MCF 10A (cell line): ENCODE results near the gene GPR75. TPM values are rescaled to one million over a fixed set of nuclear protein-coding genes. Genes with fewer than 3 reads are reported as not detected.

Experiments
- BruUV-seq: library from RNA; stranded (reverse); fragments of 400-500 nt; replicated peaks from 2 replicates; lab custom pipeline; 2021; lab: Mats Ljungman, UMichigan
- CTCF ChIA-PET: fragments of 300-600 bp; sonication (Branson Sonifier 250); formaldehyde crosslinking; extraction: SDS; loops from one replicate; lab custom pipeline; 2021; ENCODE audit warnings: antibody characterized with exemption, inconsistent platforms; lab: Yijun Ruan, JAX
- POLR2A ChIA-PET: fragments of 300-600, 350-650 bp; sonication (Branson Sonifier 250); formaldehyde crosslinking; extraction: SDS; loops from one replicate; lab custom pipeline; 2020; ENCODE audit warnings: antibody characterized with exemption, inconsistent platforms; lab: Yijun Ruan, JAX
- DNase-seq: peaks from one replicate; pipeline ENCODE4 v3.0.0-alpha.2; 2018; ENCODE audit not compliant: unreplicated experiment
- H3K27ac Mint-ChIP-seq: one replicate; pipeline ENCODE4 v1.8.0; 2022; ENCODE audit warnings: mild to moderate bottlenecking, low read depth, mixed read lengths; ENCODE audit not compliant: unreplicated experiment
- H3K27me3 Mint-ChIP-seq: one replicate; pipeline ENCODE4 v1.8.0; 2022; ENCODE audit warnings: mixed read lengths; ENCODE audit not compliant: insufficient read depth, unreplicated experiment
- H3K36me3 Mint-ChIP-seq: one replicate; pipeline ENCODE4 v1.8.0; 2022; ENCODE audit warnings: mild to moderate bottlenecking, moderate library complexity, mixed read lengths; ENCODE audit not compliant: insufficient read depth, unreplicated experiment
- H3K4me1 Mint-ChIP-seq: one replicate; pipeline ENCODE4 v1.8.0; 2022; ENCODE audit warnings: mixed read lengths; ENCODE audit not compliant: insufficient read depth, unreplicated experiment
- H3K4me3 Mint-ChIP-seq: one replicate; pipeline ENCODE4 v1.8.0; 2022; ENCODE audit warnings: mild to moderate bottlenecking, moderate library complexity, mixed read lengths; ENCODE audit not compliant: unreplicated experiment
- H3K9me3 Mint-ChIP-seq: one replicate; pipeline ENCODE4 v1.8.0; 2022; ENCODE audit warnings: mixed read lengths; ENCODE audit not compliant: unreplicated experiment
- CTCF ChIP-seq: fragments of 200-600 bp; IDR thresholded peaks from one replicate; pipeline ENCODE4 v1.8.0; 2022; ENCODE audit warnings: antibody characterized with exemption, mild to moderate bottlenecking; ENCODE audit not compliant: unreplicated experiment
- intact Hi-C: fragments of 100-400 bp; cut with micrococcal nuclease; formaldehyde crosslinking; loops from 2 replicates; pipeline ENCODE4 v1.14.1; 2022
- total RNA-seq: library from RNA; stranded (reverse); gene quantifications from 2 replicates; pipeline ENCODE4 v1.2.3, GENCODE V29; 2022

The GPR75 gene
- total RNA-seq, 1 experiment from 2014 or later = 4.0 TPM

- Mint-ChIP-seq H3K27me3 (no peaks in the 10 kb centered on the region), H3K4me3 (no peak overlapping the region), H3K9me3 (no peaks in the 10 kb centered on the region), H3K36me3 (peaks cover 69% of the 10 kb centered on the region), H3K27ac (no peak overlapping the region), H3K4me1 (no peaks in the 10 kb centered on the region)
- DNase-seq = no peak
- BruUV-seq = no TSS peak
- CTCF ChIA-PET = interaction anchor here (0.6 kb wide), 1 partner anchor 249 kb away, joined by 5 read pairs; no protein-coding TSS in a partner anchor
- intact Hi-C loops = no loop called here
- no peak for TF ChIP-seq CTCF
- POLR2A ChIA-PET = interaction anchor here (1.2 kb wide), 1 partner anchor 46 kb away, joined by 3 read pairs; no protein-coding TSS in a partner anchor
These were observed 6.2 kb upstream of the GPR75 start for GRCh38 chr2:53865962-53866361.

- no peaks in the 10 kb centered on the region for H3K9me3 Mint-ChIP-seq
- no peak overlapping the region for H3K4me3 Mint-ChIP-seq
- intact Hi-C loops = no loop called here
- no TSS peak for BruUV-seq
- ChIA-PET CTCF (interaction anchor here (0.7 kb wide), 2 partner anchors 156 to 780 kb away, joined by 3 to 4 read pairs; no protein-coding TSS in a partner anchor), POLR2A (no interaction called here)
- TF ChIP-seq CTCF = no peak
- no peak for DNase-seq
- peak overlapping the region; percentile 27 for H3K27ac Mint-ChIP-seq
- H3K36me3 Mint-ChIP-seq = peaks cover 64% of the 10 kb centered on the region
- H3K27me3 Mint-ChIP-seq = no peaks in the 10 kb centered on the region
- no peaks in the 10 kb centered on the region for H3K4me1 Mint-ChIP-seq
These were observed 5.5 kb upstream of the GPR75 start for GRCh38 chr2:53865264-53865663.

GRCh38 chr2:53863538-53864227 lies 3.9 kb upstream of the GPR75 start:
- BruUV-seq = no TSS peak
- POLR2A ChIA-PET = interaction anchor here (0.9 kb wide), 1 partner anchor 10 kb away, joined by 3 read pairs; no protein-coding TSS in a partner anchor
- Mint-ChIP-seq H3K36me3 (peaks cover 57% of the 10 kb centered on the region), H3K4me1 (no peaks in the 10 kb centered on the region), H3K4me3 (no peak overlapping the region), H3K27me3 (no peaks in the 10 kb centered on the region), H3K27ac (no peak overlapping the region), H3K9me3 (no peaks in the 10 kb centered on the region)
- no peak for DNase-seq
- TF ChIP-seq CTCF = no peak
- intact Hi-C loops = no loop called here
- CTCF ChIA-PET = no interaction called here

- intact Hi-C loops = no loop called here
- H3K27me3 Mint-ChIP-seq = no peaks in the 10 kb centered on the region
- H3K9me3 Mint-ChIP-seq = no peaks in the 10 kb centered on the region
- TF ChIP-seq CTCF = no peak
- CTCF ChIA-PET = interaction anchor here (0.6 to 1.1 kb wide), 3 partner anchors 9 to 83 kb away, joined by 3 read pairs; no protein-coding TSS in a partner anchor
- POLR2A ChIA-PET = interaction anchor here (0.7 to 1.5 kb wide), 5 partner anchors 15 to 213 kb away, joined by 3 to 6 read pairs (median 3); partner anchors contain the start of gene PSME4
- BruUV-seq = no TSS peak
- no peak overlapping the region for H3K4me3 Mint-ChIP-seq
- peaks cover 44% of the 10 kb centered on the region for H3K36me3 Mint-ChIP-seq
- no peak overlapping the region for H3K27ac Mint-ChIP-seq
- DNase-seq = no peak
- no peaks in the 10 kb centered on the region for H3K4me1 Mint-ChIP-seq
These were observed 2.1 kb upstream of the GPR75 start for GRCh38 chr2:53861824-53862223.
